H1 (cell line): Measurements from ENCODE around the gene MBNL2. TPM values are rescaled to one million over a fixed set of nuclear protein-coding genes. Genes with fewer than 3 reads are reported as not detected.

ENCODE experiments used
- CTCF ChIA-PET: fragments of 300-600 bp; sonication (Branson Sonifier 250); formaldehyde crosslinking; loops from one replicate; lab custom pipeline; 2021; ENCODE audit not compliant: partially characterized antibody; lab: Charles Lee
- POLR2A ChIA-PET: fragments of 300-600 bp; sonication (Branson Sonifier 250); formaldehyde crosslinking; loops from one replicate; lab custom pipeline; 2021; ENCODE audit warnings: inconsistent platforms; ENCODE audit not compliant: partially characterized antibody; lab: Charles Lee
- DNase-seq, 2 experiments: peaks; one replicate each; pipeline versions ENCODE4 v3.0.0 to v3.0.0-alpha.2; 2010 to 2022; ENCODE audit warnings: low spot score in 2 of 2, low read depth in 1 of 2, mixed read lengths in 1 of 2
- FAIRE-seq: peaks from 2 replicates; lab custom pipeline; 2011; peaks lifted over from hg19 to GRCh38; lab: Jason Lieb, UNC
- H2AFZ ChIP-seq: 2 replicates; pipeline ENCODE4 v1.8.1; 2012; ENCODE audit warnings: low read length, inconsistent platforms
- H2AK5ac ChIP-seq: 2 replicates; pipeline ENCODE4 v1.6.1; 2013; ENCODE audit warnings: low read depth, low read length
- H2BK120ac ChIP-seq: replicated peaks from 2 replicates; pipeline ENCODE3; 2013; ENCODE audit warnings: low read depth, low read length, inconsistent platforms
- H2BK12ac ChIP-seq: 2 replicates; pipeline ENCODE4 v1.6.1; 2013; ENCODE audit warnings: low read depth, low read length
- H2BK15ac ChIP-seq: 2 replicates; pipeline ENCODE4 v1.6.1; 2013; ENCODE audit warnings: low read length
- H2BK20ac ChIP-seq: 2 replicates; pipeline ENCODE4 v1.6.1; 2013; ENCODE audit warnings: low read length
- H2BK5ac ChIP-seq: 2 replicates; pipeline ENCODE4 v1.6.1; 2013; ENCODE audit warnings: low read depth, low read length
- H3K14ac ChIP-seq: 2 replicates; pipeline ENCODE4 v1.6.1; 2013; ENCODE audit warnings: inconsistent platforms; ENCODE audit not compliant: insufficient read length
- H3K18ac ChIP-seq: 2 replicates; pipeline ENCODE4 v1.6.1; 2013; ENCODE audit warnings: low read length; ENCODE audit errors: extremely low read depth
- H3K23ac ChIP-seq: 2 replicates; pipeline ENCODE4 v1.6.1; 2013; ENCODE audit warnings: inconsistent platforms; ENCODE audit not compliant: insufficient read length
- H3K23me2 ChIP-seq: 2 replicates; pipeline ENCODE4 v1.6.1; 2013; ENCODE audit warnings: low read depth, low read length
- H3K27ac ChIP-seq: 2 replicates; pipeline ENCODE4 v1.6.1; 2011; ENCODE audit warnings: low read depth, low read length, inconsistent platforms
- H3K27me3 ChIP-seq, 4 experiments: replicated peaks in 1 of 4; 1 replicate in 1 of 4; 2 replicates in 3 of 4; pipeline versions ENCODE4 v1.6.1 to v1.8.1; 2011 to 2013; ENCODE audit warnings: low read length in 3 of 4, mild to moderate bottlenecking in 3 of 4, inconsistent platforms in 2 of 4, mixed read lengths in 2 of 4, moderate library complexity in 1 of 4; ENCODE audit not compliant: control insufficient read depth in 3 of 4, insufficient read depth in 3 of 4; ENCODE audit errors: extremely low read depth in 1 of 4
- H3K36me3 ChIP-seq, 4 experiments: 2 replicates each; pipeline versions ENCODE4 v1.6.1 to v1.8.1; 2011 to 2013; ENCODE audit warnings: mild to moderate bottlenecking in 4 of 4, low read length in 3 of 4, moderate library complexity in 2 of 4, control low read depth in 1 of 4, inconsistent platforms in 1 of 4; ENCODE audit not compliant: insufficient read depth in 4 of 4, control insufficient read depth in 2 of 4
- H3K4ac ChIP-seq: replicated peaks from 2 replicates; pipeline ENCODE3; 2013; ENCODE audit warnings: low read length, low read depth, mixed read lengths, inconsistent platforms; ENCODE audit not compliant: insufficient read length
- H3K4me1 ChIP-seq, 4 experiments: replicated peaks in 1 of 4; 1 replicate in 1 of 4; 2 replicates in 3 of 4; pipeline versions ENCODE4 v1.6.1 to v1.8.1; 2011 to 2013; ENCODE audit warnings: low read length in 3 of 4, inconsistent platforms in 2 of 4, mixed read lengths in 1 of 4; ENCODE audit not compliant: insufficient read depth in 4 of 4, control insufficient read depth in 3 of 4
- H3K4me2 ChIP-seq, 2 experiments: 2 replicates each; pipeline versions ENCODE4 v1.6.1 to v1.8.1; 2011 to 2013; ENCODE audit warnings: low read depth in 2 of 2, low read length in 2 of 2, control low read depth in 1 of 2, inconsistent platforms in 1 of 2, mild to moderate bottlenecking in 1 of 2; ENCODE audit not compliant: insufficient read depth in 1 of 2
- H3K4me3 ChIP-seq, 4 experiments: fragments of 200-600, 300-600 bp in 1 of 4; sonication (generic), shearing (Covaris generic), sonication (Bioruptor Twin) in 1 of 4; 2 replicates each; pipeline versions ENCODE4 v1.5.1 to v1.8.1; 2011 to 2016; ENCODE audit warnings: low read length in 4 of 4, low read depth in 3 of 4, control low read depth in 2 of 4, inconsistent platforms in 2 of 4, mild to moderate bottlenecking in 2 of 4, mixed read lengths in 1 of 4, moderate library complexity in 1 of 4; ENCODE audit not compliant: insufficient read depth in 2 of 4; ENCODE audit errors: extremely low read depth in 1 of 4
- H3K56ac ChIP-seq: replicated peaks from 2 replicates; pipeline ENCODE3; 2013; ENCODE audit warnings: low read depth, mild to moderate bottlenecking, mixed read lengths, low read length, inconsistent platforms; ENCODE audit not compliant: insufficient read length
- H3K79me1 ChIP-seq: 2 replicates; pipeline ENCODE4 v1.6.1; 2013; ENCODE audit warnings: low read depth, low read length, control low read depth
- H3K79me2 ChIP-seq, 2 experiments: 2 replicates each; pipeline versions ENCODE4 v1.6.1 to v1.8.1; 2012 to 2013; ENCODE audit warnings: low read length in 2 of 2, mild to moderate bottlenecking in 2 of 2, inconsistent platforms in 1 of 2; ENCODE audit not compliant: insufficient read depth in 2 of 2, control insufficient read depth in 1 of 2
- H3K9ac ChIP-seq, 4 experiments: replicated peaks in 1 of 4; 1 replicate in 1 of 4; 2 replicates in 3 of 4; pipeline versions ENCODE4 v1.6.1 to v1.8.1; 2011 to 2013; ENCODE audit warnings: low read depth in 3 of 4, low read length in 3 of 4, control low read depth in 2 of 4, mild to moderate bottlenecking in 2 of 4, moderate library complexity in 2 of 4, inconsistent platforms in 1 of 4; ENCODE audit errors: extremely low read depth in 1 of 4
- H3K9me3 ChIP-seq, 2 experiments: 2 replicates each; pipeline versions ENCODE4 v1.6.1 to v1.8.1; 2012 to 2013; ENCODE audit warnings: mild to moderate bottlenecking in 2 of 2, moderate library complexity in 2 of 2, control low read depth in 1 of 2, inconsistent platforms in 1 of 2, low read depth in 1 of 2, low read length in 1 of 2, mixed read lengths in 1 of 2; ENCODE audit not compliant: insufficient read depth in 2 of 2
- H4K20me1 ChIP-seq, 2 experiments: replicated peaks in 1 of 2; 2 replicates each; pipeline versions ENCODE3 to v1.8.1; 2011 to 2013; ENCODE audit warnings: inconsistent platforms in 2 of 2, low read length in 2 of 2, mild to moderate bottlenecking in 1 of 2; ENCODE audit not compliant: insufficient read depth in 2 of 2, control insufficient read depth in 1 of 2
- H4K5ac ChIP-seq: 2 replicates; pipeline ENCODE4 v1.6.1; 2013; ENCODE audit warnings: low read length, low read depth, mixed read lengths, inconsistent platforms; ENCODE audit not compliant: insufficient read length
- H4K8ac ChIP-seq: 2 replicates; pipeline ENCODE4 v1.8.0; 2013; ENCODE audit warnings: mild to moderate bottlenecking, moderate library complexity, low read length, inconsistent platforms; ENCODE audit not compliant: insufficient read depth; ENCODE audit errors: extremely low read depth
- H4K91ac ChIP-seq: replicated peaks from 2 replicates; pipeline ENCODE3; 2013; ENCODE audit warnings: low read length, mixed read lengths, inconsistent platforms; ENCODE audit not compliant: insufficient read length
- CBX5 ChIP-seq: fragments of 300-800, 300-1000 bp; sonication (generic); IDR thresholded peaks from 2 replicates; pipeline ENCODE4 v1.7.1; 2016; ENCODE audit warnings: antibody characterized with exemption, low read length, low read depth
- CHD1 ChIP-seq: IDR thresholded peaks from 2 replicates; pipeline ENCODE4 v1.6.1; 2012; ENCODE audit warnings: low read depth, low read length, improper control_type of control experiment
- CHD2 ChIP-seq: IDR thresholded peaks from 2 replicates; pipeline ENCODE4 v1.6.1; 2012; ENCODE audit warnings: low read length, improper control_type of control experiment
- NANOG ChIP-seq: IDR thresholded peaks from 2 replicates; pipeline ENCODE4 v1.6.1; 2011; ENCODE audit warnings: low read length, low read depth, mild to moderate bottlenecking, inconsistent platforms; ENCODE audit not compliant: insufficient read depth, poor library complexity, severe bottlenecking
- SP2 ChIP-seq: IDR thresholded peaks from 2 replicates; pipeline ENCODE4 v1.6.1; 2012; ENCODE audit warnings: mild to moderate bottlenecking, low read length, inconsistent platforms
- YY1 ChIP-seq: IDR thresholded peaks from 2 replicates; pipeline ENCODE4 v1.6.1; 2011; ENCODE audit warnings: low read depth, mild to moderate bottlenecking, low read length
- WGBS, 2 experiments: shearing (Covaris generic) in 1 of 2; methylation state at CpG; one replicate each; pipeline versions ENCODE4 v1.1.6 to v1.1.7; 2013 to 2015; ENCODE audit warnings: low lambda C conversion rate in 2 of 2, mixed read lengths in 2 of 2, inconsistent platforms in 1 of 2, low coverage in 1 of 2, missing lambda C conversion rate in 1 of 2; ENCODE audit not compliant: insufficient replicate concordance in 2 of 2, insufficient coverage in 1 of 2, insufficient read length in 1 of 2; ENCODE audit errors: extremely low coverage in 1 of 2, missing lambda C conversion rate in 1 of 2; 5-methylcytosine and 5-hydroxymethylcytosine counted together
- polyA plus RNA-seq, 7 experiments: library from polyadenylated mRNA; depleted of rRNA in 3 of 7; stranded (reverse) in 5 of 7; unstranded in 2 of 7; fragments of >200 nt in 5 of 7; fragments of 200-250 nt in 2 of 7; gene quantifications; 1 replicate in 5 of 7; 2 replicates in 1 of 7; 4 replicates in 1 of 7; pipeline versions ENCODE4 v1.2.1 to v1.2.3, GENCODE V29; 2011 to 2013; ENCODE audit warnings: missing spikeins in 2 of 7, mixed read lengths in 2 of 7
- total RNA-seq: library from RNA; stranded (reverse); fragmentation: NEBNext Ultra II Directional; extraction: Animal tissue kit (Norgen Biotek cat#: 25700); gene quantifications from 2 replicates; pipeline ENCODE4 v1.2.1, GENCODE V29; 2021

The MBNL2 gene
- total and polyA plus RNA-seq, 2 of the 8 experiments (the other 6 are each of a cell fraction or from before 2014, with no cell fraction given), result 1.0 to 2.6 TPM

GRCh38 chr13:97239306-97239705 is 17.2 kb downstream of the MBNL2 start:
- Histone ChIP-seq H3K27me3 (peaks cover under 1 to 18% (median 8%) of the 10 kb centered on the region in 4 experiments; a peak in 6 of 7 replicates), H3K4me2 (no peak overlapping the region), H3K4me3 (no peak overlapping the region), H3K23ac (no peak overlapping the region), H3K9ac (no peak overlapping the region), H4K20me1 (peaks cover 0 to 3% of the 10 kb centered on the region in 2 experiments), H3K4me1 (peaks cover 2 to 14% (median 11%) of the 10 kb centered on the region in 4 experiments; a peak in 6 of 7 replicates), H2BK5ac (no peak overlapping the region), H2BK12ac (no peak overlapping the region), H2BK120ac (no peak overlapping the region), H3K79me2 (no peaks in the 10 kb centered on the region), H3K36me3 (no peaks in the 10 kb centered on the region), H3K56ac (no peak overlapping the region), H2BK20ac (no peak overlapping the region), H4K8ac (no peak overlapping the region), H3K9me3 (no peaks in the 10 kb centered on the region), H3K27ac (no peak overlapping the region), H4K91ac (no peak overlapping the region), H3K23me2 (no peaks in the 10 kb centered on the region), H4K5ac (no peak overlapping the region), H2BK15ac (no peak overlapping the region), H2AK5ac (no peak overlapping the region), H3K14ac (no peak overlapping the region), H3K4ac (no peak overlapping the region), H3K79me1 (no peaks in the 10 kb centered on the region), H2AFZ (no peak overlapping the region), H3K18ac (no peak overlapping the region)
- TF ChIP-seq YY1 (no peak), CHD1 (no peak), CBX5 (no peak), NANOG (no peak), CHD2 (no peak), SP2 (no peak)
- ChIA-PET CTCF (interaction anchor here (0.7 to 2.0 kb wide), 3 partner anchors 29 to 281 kb away, joined by 3 to 7 read pairs (median 7); no protein-coding TSS in a partner anchor), POLR2A (no interaction called here)
- WGBS, 2 experiments, result 100% methylated on average over 1 of the region's 1 CpG; no CpG with 5 or more reads in 1 of the 2 experiments
- DNase-seq (no peak), FAIRE-seq (no peak)
